Measurements from ENCODE around the gene ASCC3.

ASCC3 gene

GRCh38 chr6:100493206-100493888, 387.8 kb downstream of the ASCC3 start:
- no peak for DNase-seq (ENCODE audit: low read depth)

- DNase-seq (ENCODE audit: low read depth) = no peak
These were observed 389.0 kb downstream of the ASCC3 start for GRCh38 chr6:100491952-100492670.

- no peak for DNase-seq (ENCODE audit: low read depth)
These were observed 391.1 kb downstream of the ASCC3 start for GRCh38 chr6:100490065-100490464.

GRCh38 chr6:100488244-100488643, 392.9 kb downstream of the ASCC3 start:
- DNase-seq (ENCODE audit: low read depth) = peak; percentile 40

- DNase-seq (ENCODE audit: low read depth) = no peak
These were observed 393.5 kb downstream of the ASCC3 start for GRCh38 chr6:100487638-100488037.

GRCh38 chr6:100485268-100485667, 395.9 kb downstream of the ASCC3 start:
- DNase-seq (ENCODE audit: low read depth) = no peak

- DNase-seq (ENCODE audit: low read depth) = no peak
These were observed 396.7 kb downstream of the ASCC3 start for GRCh38 chr6:100484474-100484873.

- no peak for DNase-seq (ENCODE audit: low read depth)
These were observed 398.4 kb downstream of the ASCC3 start for GRCh38 chr6:100482698-100483097.

GRCh38 chr6:100479179-100480035, 401.7 kb downstream of the ASCC3 start:
- no peak for DNase-seq (ENCODE audit: low read depth)

- no peak for DNase-seq (ENCODE audit: low read depth)
These were observed 405.4 kb downstream of the ASCC3 start for GRCh38 chr6:100475554-100476320.

- no peak for DNase-seq (ENCODE audit: low read depth)
These were observed 407.9 kb downstream of the ASCC3 start for GRCh38 chr6:100473182-100473581.

GRCh38 chr6:100472674-100473073, 408.5 kb downstream of the ASCC3 start:
- no peak for DNase-seq (ENCODE audit: low read depth)

GRCh38 chr6:100470422-100471120, 410.6 kb downstream of the ASCC3 start:
- no peak for DNase-seq (ENCODE audit: low read depth)

- DNase-seq (ENCODE audit: low read depth) = no peak
These were observed 411.8 kb downstream of the ASCC3 start for GRCh38 chr6:100469101-100469859.

GRCh38 chr6:100468016-100468622, 413.0 kb downstream of the ASCC3 start:
- DNase-seq (ENCODE audit: low read depth) = no peak

- DNase-seq (ENCODE audit: low read depth) = no peak
These were observed 413.8 kb downstream of the ASCC3 start for GRCh38 chr6:100467129-100468015.

GRCh38 chr6:100466410-100467128, 414.6 kb downstream of the ASCC3 start:
- DNase-seq (ENCODE audit: low read depth) = no peak

- no peak for DNase-seq (ENCODE audit: low read depth)
These were observed 415.3 kb downstream of the ASCC3 start for GRCh38 chr6:100465701-100466409.
